Colon (tissue), 2 donors: ENCODE data around the gene MREG.
"Not testable (repeated sequence)": the region's sequence is repeated elsewhere in the genome, so short reads cannot be mapped to it uniquely, and the experiment has no call there.

Source experiments
- FAIRE-seq: peaks from 2 replicates; lab custom pipeline; 2012; peaks lifted over from hg19 to GRCh38; lab: Jason Lieb, UNC
- donor health status: control.
- donor health status: control.

Gene MREG

GRCh38 chr2:215958257-215958656, 55.1 kb downstream of the MREG start:
- no peak for FAIRE-seq

DNA sequence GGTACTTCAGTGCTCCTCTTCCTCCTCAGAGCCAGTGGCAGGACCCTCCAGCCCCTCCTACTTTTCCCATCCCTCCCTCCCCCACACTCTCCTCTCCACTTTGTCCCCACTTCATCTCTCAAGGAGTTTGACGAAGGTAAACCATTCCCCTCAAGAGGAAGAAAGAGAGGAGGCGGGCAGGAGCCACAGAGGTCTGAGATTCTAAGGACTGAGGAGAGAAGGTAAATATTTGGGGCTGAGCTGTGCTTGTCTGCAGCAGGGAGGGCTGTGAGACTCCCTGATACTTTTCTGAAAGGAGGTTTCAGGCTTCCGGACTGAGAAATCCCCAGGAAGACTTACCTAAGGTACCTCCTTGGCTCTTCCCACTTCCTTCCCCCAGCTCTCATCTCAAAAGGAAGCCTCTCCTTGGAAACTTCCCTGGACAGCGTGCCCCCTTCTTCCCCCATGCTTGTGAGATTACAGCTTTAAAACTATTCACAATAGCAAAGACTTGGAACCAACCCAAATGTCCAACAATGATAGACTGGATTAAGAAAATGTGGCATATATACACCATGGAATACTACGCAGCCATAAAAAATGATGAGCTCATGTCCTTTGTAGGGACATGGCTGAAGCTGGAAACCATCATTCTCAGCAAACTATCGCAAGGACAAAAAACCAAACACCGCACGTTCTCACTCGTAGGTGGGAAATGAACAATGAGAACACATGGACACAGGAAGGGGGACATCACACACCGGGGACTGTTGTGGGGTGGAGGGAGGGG, 55.8 kb downstream of the MREG start:
- FAIRE-seq: not testable (repeated sequence)

GRCh38 chr2:215952860-215953637, 60.3 kb downstream of the MREG start:
- FAIRE-seq: no peak

DNA sequence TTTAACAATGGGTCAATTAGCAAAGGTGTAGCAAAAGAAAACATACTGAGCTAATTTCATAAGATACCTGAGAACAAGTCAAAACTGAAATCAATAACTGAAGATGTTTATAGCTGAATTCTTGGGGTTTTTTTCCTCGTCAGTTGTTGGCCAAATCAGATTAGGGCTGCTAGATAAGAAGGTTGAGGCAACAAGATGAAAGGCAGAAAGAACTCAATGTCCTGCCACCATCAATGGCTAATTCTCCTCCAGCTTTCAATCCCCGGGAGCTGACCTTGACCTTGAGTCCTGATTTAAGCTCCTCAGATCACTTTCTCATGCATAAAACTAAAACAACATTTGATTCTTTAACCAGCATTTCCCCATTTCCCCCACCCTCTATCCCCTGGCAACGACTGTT, 61.8 kb downstream of the MREG start:
- no peak for FAIRE-seq

GRCh38 chr2:215949991-215950404, 63.4 kb downstream of the MREG start:
- FAIRE-seq: no peak

DNA sequence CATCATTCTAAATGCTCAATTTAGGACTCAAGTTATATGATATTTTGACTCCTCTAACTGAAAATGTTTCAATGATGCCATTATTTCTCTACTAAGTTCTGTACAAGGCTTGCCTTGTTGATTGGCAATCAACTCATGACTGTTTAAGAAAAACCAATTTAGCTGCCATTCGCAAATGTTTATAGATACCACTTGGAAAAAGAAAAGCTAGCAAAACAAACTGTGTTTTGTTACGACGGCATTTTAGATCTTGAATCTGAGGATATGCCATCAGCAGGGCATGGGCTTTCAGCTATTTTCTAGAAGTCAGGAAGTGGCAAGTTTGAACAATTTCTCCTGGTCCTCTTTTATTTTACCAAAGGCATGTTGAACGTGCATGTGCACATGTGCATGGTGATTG, 65.3 kb downstream of the MREG start:
- FAIRE-seq: no peak

DNA sequence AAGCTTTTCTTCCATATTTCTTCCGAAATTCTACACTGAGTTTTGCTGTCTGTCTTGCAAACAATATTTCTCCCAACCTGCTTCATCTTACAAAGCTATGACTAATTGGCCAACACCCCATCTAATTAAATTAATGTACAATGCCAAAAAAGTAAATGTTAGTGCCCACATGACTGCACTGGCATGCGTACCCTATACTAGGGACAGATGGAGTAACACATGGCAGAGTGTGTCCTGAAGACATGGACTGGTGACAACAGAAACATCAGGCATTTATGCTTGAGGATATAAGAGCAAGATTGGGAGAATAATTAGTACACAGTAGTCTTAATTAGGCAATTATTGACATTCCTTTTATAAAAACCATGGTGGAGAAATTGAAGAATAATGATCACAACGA, 66.8 kb downstream of the MREG start:
- no peak for FAIRE-seq

DNA sequence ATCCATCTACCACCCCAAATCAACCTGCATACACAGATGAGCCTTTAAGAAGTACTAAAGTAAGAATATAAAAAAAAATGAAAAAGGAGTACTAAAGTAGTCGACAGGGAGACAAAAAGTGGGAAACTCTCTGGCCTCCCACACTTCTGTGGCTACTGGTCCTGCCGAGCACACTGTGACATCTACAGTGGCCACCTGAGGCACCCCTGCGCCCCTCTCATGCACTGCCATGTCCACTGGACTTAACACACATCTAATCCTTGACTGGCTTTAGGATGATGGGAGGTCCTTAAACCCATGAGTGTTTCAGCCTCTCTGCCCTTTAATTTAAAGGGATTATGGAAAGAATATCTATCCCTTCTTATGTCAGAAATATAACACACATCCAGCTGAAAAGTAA, 71.2 kb downstream of the MREG start:
- FAIRE-seq: no peak

DNA sequence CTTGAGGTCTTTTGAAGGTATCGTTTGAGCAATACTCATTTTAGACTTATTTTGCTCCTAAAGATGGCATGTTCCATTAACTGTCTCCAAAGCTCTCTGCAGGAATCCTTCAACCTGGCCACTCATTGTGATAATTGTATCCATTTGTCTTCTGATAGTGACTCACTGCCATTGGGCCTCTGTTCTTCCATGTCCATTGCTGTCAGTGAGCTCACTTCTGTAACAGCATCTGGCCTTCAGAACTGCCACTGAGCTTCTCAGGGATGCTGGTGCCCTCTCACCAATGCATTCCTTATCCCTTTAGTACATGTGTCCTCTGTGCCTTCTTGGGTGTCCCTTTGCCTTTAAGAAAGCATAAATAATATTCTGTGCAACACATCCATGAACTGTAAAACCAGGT, 71.6 kb downstream of the MREG start:
- no peak for FAIRE-seq

DNA sequence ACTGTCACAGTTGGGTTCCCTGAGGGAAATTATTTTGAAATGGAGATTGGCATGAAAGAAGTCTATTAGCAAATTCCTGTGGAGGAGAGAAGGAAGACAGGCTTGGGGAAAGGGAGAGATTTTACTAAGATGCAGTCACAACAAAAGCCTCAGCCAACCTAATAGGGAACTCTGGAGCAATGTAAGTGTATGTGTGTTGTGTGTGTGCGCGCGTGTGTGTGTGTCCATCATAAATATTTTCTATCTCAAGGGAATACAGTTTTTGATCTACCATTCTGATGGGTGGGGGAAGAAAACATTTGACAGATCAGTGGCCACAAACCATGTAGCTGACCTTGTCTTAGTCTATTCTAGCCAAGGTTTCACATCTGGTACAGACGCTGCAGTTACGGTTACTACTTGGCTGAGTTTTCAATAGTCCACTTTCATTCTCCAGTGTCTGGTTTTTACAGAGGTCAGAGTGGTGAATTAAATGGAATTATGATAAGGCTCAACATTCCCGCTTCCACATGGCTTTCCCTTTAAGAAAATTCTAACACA, 72.6 kb downstream of the MREG start:
- FAIRE-seq: no peak

GRCh38 chr2:215937190-215937589, 76.2 kb downstream of the MREG start:
- no peak for FAIRE-seq

GRCh38 chr2:215933151-215933550, 80.2 kb downstream of the MREG start:
- FAIRE-seq: no peak

- no peak for FAIRE-seq
Observed at GRCh38 chr2:215931256-215931903, 82.0 kb downstream of the MREG start.

DNA sequence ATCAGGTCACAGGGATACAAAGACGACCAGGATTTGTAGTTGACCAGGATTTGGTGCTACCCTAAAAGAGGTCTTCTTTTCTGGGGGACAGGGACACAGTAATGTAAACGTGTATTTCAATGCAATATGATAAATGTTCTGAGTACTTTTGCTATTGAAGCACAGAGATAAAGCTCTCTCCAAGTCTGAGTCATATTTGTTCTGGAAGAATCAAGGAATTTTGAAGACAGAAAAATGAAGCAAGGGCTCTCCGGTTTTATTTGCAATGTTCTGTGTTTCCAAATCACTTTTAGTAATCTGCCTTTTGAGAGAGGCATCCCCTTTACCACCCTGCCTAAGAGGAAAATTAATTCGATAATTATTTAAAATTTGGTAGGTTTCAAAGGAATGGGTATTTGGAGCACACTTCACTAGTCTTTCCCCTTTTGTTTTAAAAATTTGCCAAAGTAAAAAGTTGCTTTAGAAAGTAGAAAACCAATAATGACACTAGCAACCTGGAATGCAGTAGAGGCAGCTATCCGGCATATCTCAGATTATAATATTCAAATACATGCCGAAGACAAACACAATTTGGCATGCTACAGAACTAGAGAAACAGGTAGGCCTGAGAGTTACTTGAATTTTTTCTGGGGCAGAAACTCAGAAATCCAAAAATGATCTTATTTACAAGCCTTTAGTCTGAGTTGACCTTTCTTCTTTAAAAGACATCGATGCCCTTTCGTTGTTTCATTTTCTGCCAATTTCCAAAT, 82.7 kb downstream of the MREG start:
- FAIRE-seq: no peak

GRCh38 chr2:215929602-215930335, 83.6 kb downstream of the MREG start:
- no peak for FAIRE-seq

GRCh38 chr2:215928086-215928485, 85.3 kb downstream of the MREG start:
- FAIRE-seq: no peak

DNA sequence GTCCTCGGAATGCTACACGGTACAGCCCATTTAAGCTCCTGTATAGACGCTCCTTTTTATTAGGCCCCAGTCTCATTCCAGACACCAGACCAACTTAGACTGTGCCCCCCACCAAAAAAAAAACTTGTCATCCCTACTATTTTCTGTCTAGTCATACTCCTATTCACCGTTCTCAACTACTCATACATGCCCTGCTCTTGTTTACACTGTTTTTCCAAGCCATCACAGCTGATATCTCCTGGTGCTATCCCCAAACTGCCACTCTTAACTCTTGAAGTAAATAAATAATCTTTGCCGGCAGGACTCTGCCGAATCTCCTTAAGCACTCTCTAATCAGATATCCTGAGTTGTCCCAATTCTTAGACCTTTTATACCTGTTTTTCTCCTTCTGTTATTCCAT, 86.4 kb downstream of the MREG start:
- FAIRE-seq: not testable (repeated sequence)

DNA sequence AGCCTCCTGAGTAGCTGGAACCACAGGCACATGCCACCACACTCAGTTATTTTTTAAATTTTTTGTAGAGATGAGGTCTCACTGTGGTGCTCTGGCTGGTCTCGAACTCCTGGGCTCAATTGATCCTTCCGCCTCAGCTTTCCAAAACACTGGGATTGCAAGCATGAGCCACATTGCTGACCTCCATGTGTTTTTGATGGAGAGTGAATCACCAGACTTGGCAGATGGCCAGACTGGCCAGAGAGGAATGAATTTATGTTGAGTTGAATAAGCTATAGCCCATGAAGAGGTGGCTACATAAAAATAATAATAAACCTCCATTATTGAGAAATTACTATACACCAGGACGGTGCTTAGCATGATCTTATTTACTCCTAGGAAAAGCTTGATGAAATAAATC, 91.5 kb downstream of the MREG start:
- no peak for FAIRE-seq

GRCh38 chr2:215920244-215921100, 92.9 kb downstream of the MREG start:
- FAIRE-seq: no peak

- FAIRE-seq: no peak
Observed at GRCh38 chr2:215919624-215920243, 93.6 kb downstream of the MREG start.
